ENCODE measurements around the gene WNT7A. TPM values are rescaled to one million over a fixed set of nuclear protein-coding genes. Genes with fewer than 3 reads are reported as not detected.

WNT7A gene
- total and polyA plus RNA-seq, 2 donors (not counting 1 experiment from before 2014, with no cell fraction given) = not detected

DNA sequence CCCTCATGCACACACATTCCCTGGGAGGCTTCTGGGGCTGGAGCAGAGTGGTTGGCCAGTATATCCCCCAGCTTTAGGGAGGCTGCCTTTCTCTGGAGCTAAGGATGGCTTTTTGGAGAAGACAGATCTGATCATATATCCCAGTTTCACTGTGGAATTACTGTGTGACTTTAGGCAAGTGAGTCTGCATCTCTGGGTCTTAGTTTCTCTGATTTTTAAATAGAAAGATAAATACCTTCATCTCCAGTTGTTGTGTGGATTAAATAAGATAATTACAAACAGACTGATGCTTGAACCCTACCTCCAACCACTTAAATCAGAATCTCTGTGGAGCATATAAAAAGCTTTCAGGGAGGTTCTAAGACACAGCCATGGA is 11.1 kb upstream of the WNT7A start:
- CTCF ChIA-PET = interaction anchor here (0.5 to 1.1 kb wide), 3 partner anchors 9 to 966 kb away, joined by 3 read pairs; no protein-coding TSS in a partner anchor
- Mint-ChIP-seq H3K4me1 (peaks cover 27% of the 10 kb centered on the region), H3K27me3 (peaks cover 3% of the 10 kb centered on the region), H3K4me3 (peak overlapping the region; percentile 13), H3K9me3 (ENCODE audit: insufficient read depth) (peaks cover 2% of the 10 kb centered on the region), H3K27ac (peak overlapping the region; percentile 15)
- TF ChIP-seq EZH2 (IDR thresholded peaks at IDR 0.05; ENCODE audit: borderline replicate concordance, insufficient read depth, low read depth, low read length, poor library complexity, severe bottlenecking) = no peak
- TF ChIP-seq, protein P1, sequence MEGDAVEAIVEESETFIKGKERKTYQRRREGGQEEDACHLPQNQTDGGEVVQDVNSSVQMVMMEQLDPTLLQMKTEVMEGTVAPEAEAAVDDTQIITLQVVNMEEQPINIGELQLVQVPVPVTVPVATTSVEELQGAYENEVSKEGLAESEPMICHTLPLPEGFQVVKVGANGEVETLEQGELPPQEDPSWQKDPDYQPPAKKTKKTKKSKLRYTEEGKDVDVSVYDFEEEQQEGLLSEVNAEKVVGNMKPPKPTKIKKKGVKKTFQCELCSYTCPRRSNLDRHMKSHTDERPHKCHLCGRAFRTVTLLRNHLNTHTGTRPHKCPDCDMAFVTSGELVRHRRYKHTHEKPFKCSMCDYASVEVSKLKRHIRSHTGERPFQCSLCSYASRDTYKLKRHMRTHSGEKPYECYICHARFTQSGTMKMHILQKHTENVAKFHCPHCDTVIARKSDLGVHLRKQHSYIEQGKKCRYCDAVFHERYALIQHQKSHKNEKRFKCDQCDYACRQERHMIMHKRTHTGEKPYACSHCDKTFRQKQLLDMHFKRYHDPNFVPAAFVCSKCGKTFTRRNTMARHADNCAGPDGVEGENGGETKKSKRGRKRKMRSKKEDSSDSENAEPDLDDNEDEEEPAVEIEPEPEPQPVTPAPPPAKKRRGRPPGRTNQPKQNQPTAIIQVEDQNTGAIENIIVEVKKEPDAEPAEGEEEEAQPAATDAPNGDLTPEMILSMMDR (IDR thresholded peaks at IDR 0.05) = no peak
- Histone ChIP-seq H3K9ac (ENCODE audit: low read length) (no peak overlapping the region), H3K27ac (ENCODE audit: low read length in 2 of 2) (no peak overlapping the region), H3K9me3 (ENCODE audit: control extremely low read depth in 1 of 3, control insufficient read depth in 2 of 3, insufficient read depth in 1 of 3, low read length in 2 of 3) (peaks cover 0 to 37% (median 6%) of the 10 kb centered on the region in 3 donors), H3K27me3 (replicated peaks in 1 of 4; ENCODE audit: control extremely low read depth in 1 of 4, control insufficient read depth in 3 of 4, insufficient read depth in 4 of 4, low read length in 3 of 4) (peaks cover 0 to 10% (median 0%) of the 10 kb centered on the region in 4 experiments), H4K20me1 (ENCODE audit: control insufficient read depth, insufficient read depth, low read length, poor library complexity, severe bottlenecking) (no peaks in the 10 kb centered on the region), H3K4me3 (ENCODE audit: control extremely low read depth in 1 of 5, extremely low read depth in 1 of 5, insufficient read depth in 1 of 5, low read depth in 2 of 5, low read length in 4 of 5) (peak overlapping the region in 1 of 5 experiments; percentile 3), H3K4me1 (ENCODE audit: control insufficient read depth in 2 of 2, insufficient read depth in 2 of 2, low read length in 2 of 2) (peaks cover 11 to 29% of the 10 kb centered on the region in 2 donors), H2AFZ (ENCODE audit: insufficient read depth, low read depth, low read length, poor library complexity, severe bottlenecking) (peak overlapping the region; percentile 50), H3K36me3 (replicated peaks in 1 of 2; ENCODE audit: control extremely low read depth in 1 of 2, control insufficient read depth in 1 of 2, extremely low read depth in 1 of 2, insufficient read depth in 2 of 2, low read length in 1 of 2) (no peaks in the 10 kb centered on the region), H3K79me2 (ENCODE audit: control insufficient read depth, insufficient read depth, low read length) (no peaks in the 10 kb centered on the region), H3K4me2 (replicated peaks; ENCODE audit: low read depth, low read length, poor library complexity, severe bottlenecking) (peak overlapping the region; percentile 47)
- intact Hi-C loops (cut with micrococcal nuclease) = loop anchor here (10.0 kb wide), 1 partner anchor 514 kb away; the partner anchor contains the start of gene SLC6A6
- no peak for DNase-seq
- ATAC-seq (ENCODE audit: low read depth) = no peak
- POLR2A ChIA-PET = no interaction called here

DNA sequence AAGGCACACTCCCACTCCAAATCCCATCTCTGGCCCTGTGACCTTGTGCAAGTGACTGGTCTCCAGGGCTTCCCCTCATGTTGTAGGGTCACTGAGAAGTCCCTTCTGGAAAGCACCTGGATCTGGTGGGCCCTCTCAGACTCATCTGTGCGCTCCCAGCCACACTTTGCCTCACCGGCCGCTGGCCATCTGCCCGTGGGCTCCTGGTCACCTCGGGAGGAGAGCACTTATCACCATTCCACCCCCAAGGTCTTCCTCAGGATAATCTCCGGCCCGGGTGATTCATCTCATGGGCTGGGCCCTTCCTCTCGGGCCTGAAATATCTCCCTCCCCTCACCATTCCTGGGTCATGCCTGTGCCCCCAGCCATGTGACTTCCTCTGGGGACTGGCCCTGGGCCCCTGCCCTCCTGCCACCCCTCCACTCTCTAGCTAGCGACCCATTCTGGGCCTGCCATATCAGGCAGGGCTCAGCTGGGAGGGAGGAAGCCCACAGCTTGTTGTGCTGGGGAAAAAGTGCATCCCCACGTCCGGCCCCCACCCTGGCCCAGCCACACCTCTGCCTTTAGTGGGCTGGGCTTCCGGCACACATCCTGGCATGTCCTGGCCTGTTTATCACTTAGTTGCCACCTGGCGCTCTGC is 10.6 kb upstream of the WNT7A start:
- no peaks in the 10 kb centered on the region for H3K79me2 ChIP-seq (ENCODE audit: control insufficient read depth, insufficient read depth, low read length)
- no peak for DNase-seq
- POLR2A ChIA-PET = no interaction called here
- CTCF ChIA-PET = interaction anchor here (0.5 to 0.9 kb wide), 2 partner anchors 10 to 967 kb away, joined by 3 read pairs; no protein-coding TSS in a partner anchor
- H3K4me3 ChIP-seq (ENCODE audit: control extremely low read depth in 1 of 5, extremely low read depth in 1 of 5, insufficient read depth in 1 of 5, low read depth in 2 of 5, low read length in 4 of 5) = peak overlapping the region in 1 of 5 experiments; percentile 3
- H3K36me3 ChIP-seq (replicated peaks in 1 of 2; ENCODE audit: control extremely low read depth in 1 of 2, control insufficient read depth in 1 of 2, extremely low read depth in 1 of 2, insufficient read depth in 2 of 2, low read length in 1 of 2) = no peaks in the 10 kb centered on the region
- Mint-ChIP-seq H3K27ac (peak overlapping the region; percentile 15), H3K4me3 (peak overlapping the region; percentile 13), H3K9me3 (ENCODE audit: insufficient read depth) (peaks cover 2% of the 10 kb centered on the region), H3K27me3 (peaks cover 6% of the 10 kb centered on the region), H3K4me1 (peaks cover 22% of the 10 kb centered on the region)
- peak overlapping the region; percentile 47 for H3K4me2 ChIP-seq (replicated peaks; ENCODE audit: low read depth, low read length, poor library complexity, severe bottlenecking)
- no peak for ATAC-seq (ENCODE audit: low read depth)
- H3K27me3 ChIP-seq (replicated peaks in 1 of 4; ENCODE audit: control extremely low read depth in 1 of 4, control insufficient read depth in 3 of 4, insufficient read depth in 4 of 4, low read length in 3 of 4) = peaks cover 0 to 9% (median 0%) of the 10 kb centered on the region in 4 experiments
- no peaks in the 10 kb centered on the region for H4K20me1 ChIP-seq (ENCODE audit: control insufficient read depth, insufficient read depth, low read length, poor library complexity, severe bottlenecking)
- H3K9ac ChIP-seq (ENCODE audit: low read length) = no peak overlapping the region
- intact Hi-C loops (cut with micrococcal nuclease) = loop anchor here (10.0 kb wide), 1 partner anchor 514 kb away; the partner anchor contains the start of gene SLC6A6
- peak overlapping the region; percentile 50 for H2AFZ ChIP-seq (ENCODE audit: insufficient read depth, low read depth, low read length, poor library complexity, severe bottlenecking)
- peaks cover 0 to 32% (median 6%) of the 10 kb centered on the region in 3 donors for H3K9me3 ChIP-seq (ENCODE audit: control extremely low read depth in 1 of 3, control insufficient read depth in 2 of 3, insufficient read depth in 1 of 3, low read length in 2 of 3)
- WGBS (ENCODE audit: insufficient coverage) = 33% methylated on average over 12 of the region's 13 CpGs
- peaks cover 9 to 24% of the 10 kb centered on the region in 2 donors for H3K4me1 ChIP-seq (ENCODE audit: control insufficient read depth in 2 of 2, insufficient read depth in 2 of 2, low read length in 2 of 2)
- H3K27ac ChIP-seq (ENCODE audit: low read length in 2 of 2) = no peak overlapping the region
- TF ChIP-seq, protein P1 (IDR thresholded peaks at IDR 0.05) = no peak
- no peak for TF ChIP-seq EZH2 (IDR thresholded peaks at IDR 0.05; ENCODE audit: borderline replicate concordance, insufficient read depth, low read depth, low read length, poor library complexity, severe bottlenecking)

Measured in B cell (primary cell).